Ectodermal cell (in vitro differentiated cells): ENCODE data around the gene LRRC1.

ENCODE experiments used
- H3K27ac ChIP-seq: 2 replicates; pipeline ENCODE4 v1.7.0; 2013; ENCODE audit warnings: mild to moderate bottlenecking, low read depth, low read length; ENCODE audit not compliant: insufficient read depth, poor library complexity, severe bottlenecking
- H3K27me3 ChIP-seq: 2 replicates; pipeline ENCODE4 v1.7.0; 2013; ENCODE audit warnings: mild to moderate bottlenecking, low read length; ENCODE audit not compliant: insufficient read depth, control insufficient read depth, poor library complexity, severe bottlenecking
- H3K36me3 ChIP-seq: one replicate; pipeline ENCODE4 v1.7.0; 2013; ENCODE audit warnings: low read length; ENCODE audit not compliant: control insufficient read depth, insufficient read depth
- H3K4me1 ChIP-seq: one replicate; pipeline ENCODE4 v1.7.0; 2013; ENCODE audit warnings: low read length; ENCODE audit not compliant: control insufficient read depth, insufficient read depth
- H3K4me3 ChIP-seq: 2 replicates; pipeline ENCODE4 v1.7.0; 2013; ENCODE audit warnings: low read depth, low read length, control low read depth; ENCODE audit not compliant: insufficient read depth
- H3K9me3 ChIP-seq: 2 replicates; pipeline ENCODE4 v1.7.0; 2013; ENCODE audit warnings: mild to moderate bottlenecking, low read length, moderate library complexity; ENCODE audit not compliant: control insufficient read depth
- WGBS, 2 experiments: methylation state at CpG; one replicate each; pipeline ENCODE4 v1.1.7; 2013; ENCODE audit warnings: missing lambda C conversion rate in 2 of 2; 5-methylcytosine and 5-hydroxymethylcytosine counted together

LRRC1 gene

DNA sequence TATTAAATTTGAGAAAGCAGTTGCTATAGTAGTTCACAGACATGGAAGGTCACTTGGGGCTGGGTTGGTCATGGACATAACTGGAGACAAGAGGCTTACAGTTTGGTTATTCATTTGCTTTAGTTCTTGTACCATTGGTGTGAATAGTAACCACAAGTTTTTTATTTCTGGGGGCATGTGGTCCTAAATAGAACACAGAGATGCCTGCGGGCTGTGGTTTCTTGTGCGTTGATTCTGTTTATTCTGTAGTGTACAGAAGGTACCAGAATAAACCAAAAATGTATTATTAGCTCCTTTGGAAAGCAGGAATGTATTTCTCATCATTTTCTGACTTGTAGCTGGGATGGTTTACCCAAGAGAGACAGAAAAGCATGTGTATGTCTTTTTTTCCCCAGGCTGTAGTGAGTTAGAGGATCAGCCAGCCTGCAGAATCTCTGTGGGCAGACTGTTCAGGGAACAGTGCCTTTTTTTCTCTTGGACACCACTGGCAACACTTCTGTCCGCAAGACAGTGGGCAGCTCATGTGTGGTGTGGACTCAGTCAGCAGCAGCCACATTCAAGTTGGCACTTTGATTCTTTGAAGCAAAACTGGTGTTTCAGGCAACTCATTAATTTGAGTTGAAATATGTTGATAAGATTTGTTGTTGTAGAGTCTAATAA is 122.1 kb downstream of the LRRC1 start:
- H3K9me3 ChIP-seq, result no peaks in the 10 kb centered on the region
- no peaks in the 10 kb centered on the region for H3K4me1 ChIP-seq
- H3K27me3 ChIP-seq, result no peaks in the 10 kb centered on the region
- no peak overlapping the region for H3K27ac ChIP-seq
- WGBS, 2 experiments, result 98 to 99% methylated on average over 3 of the region's 3 CpGs
- no peaks in the 10 kb centered on the region for H3K36me3 ChIP-seq
- H3K4me3 ChIP-seq, result no peak overlapping the region

GRCh38 chr6:53917464-53917842 is 122.6 kb downstream of the LRRC1 start:
- H3K27me3 ChIP-seq, result no peaks in the 10 kb centered on the region
- no peaks in the 10 kb centered on the region for H3K9me3 ChIP-seq
- no peaks in the 10 kb centered on the region for H3K36me3 ChIP-seq
- H3K4me1 ChIP-seq, result no peaks in the 10 kb centered on the region
- H3K4me3 ChIP-seq, result no peak overlapping the region
- no peak overlapping the region for H3K27ac ChIP-seq
- WGBS, 2 experiments, result 67 to 100% methylated on average over 1 of the region's 1 CpG

DNA sequence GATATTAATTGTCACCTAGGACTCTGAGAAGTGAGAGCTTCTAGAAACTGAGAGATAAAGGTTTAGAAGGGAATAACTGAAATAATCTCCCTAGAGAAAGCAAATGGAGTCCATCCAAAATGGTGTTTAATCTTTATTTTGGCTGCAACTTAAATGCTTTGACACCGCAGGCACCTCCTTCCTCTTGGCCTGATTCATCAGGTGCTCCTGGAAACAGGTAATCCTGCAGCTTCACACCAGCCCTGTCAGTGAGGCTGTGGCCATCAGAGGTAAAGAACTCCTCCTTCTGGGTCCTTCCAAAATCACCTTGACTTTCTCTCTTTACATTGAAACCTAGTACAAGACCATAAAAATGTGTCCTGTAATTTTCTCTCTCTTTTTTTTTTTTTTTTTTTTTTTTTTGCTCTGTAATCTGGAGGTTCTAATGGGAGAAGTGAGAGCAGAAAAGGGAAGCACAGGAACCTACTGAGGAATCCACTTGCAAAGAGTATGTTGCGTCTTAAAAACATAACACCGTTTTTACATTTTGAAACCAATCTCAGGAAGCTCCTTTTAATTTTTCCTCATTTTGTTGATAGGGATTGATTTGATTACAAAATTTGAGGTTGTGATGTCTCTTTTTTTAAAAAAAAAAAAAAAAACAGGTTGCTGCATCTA is 124.2 kb downstream of the LRRC1 start:
- Histone ChIP-seq H3K27me3 (no peaks in the 10 kb centered on the region), H3K4me3 (no peak overlapping the region), H3K27ac (no peak overlapping the region), H3K9me3 (no peaks in the 10 kb centered on the region), H3K4me1 (no peaks in the 10 kb centered on the region), H3K36me3 (no peaks in the 10 kb centered on the region)
- 96 to 99% methylated on average over 2 to 3 of the region's 3 CpGs for WGBS, 2 experiments

DNA sequence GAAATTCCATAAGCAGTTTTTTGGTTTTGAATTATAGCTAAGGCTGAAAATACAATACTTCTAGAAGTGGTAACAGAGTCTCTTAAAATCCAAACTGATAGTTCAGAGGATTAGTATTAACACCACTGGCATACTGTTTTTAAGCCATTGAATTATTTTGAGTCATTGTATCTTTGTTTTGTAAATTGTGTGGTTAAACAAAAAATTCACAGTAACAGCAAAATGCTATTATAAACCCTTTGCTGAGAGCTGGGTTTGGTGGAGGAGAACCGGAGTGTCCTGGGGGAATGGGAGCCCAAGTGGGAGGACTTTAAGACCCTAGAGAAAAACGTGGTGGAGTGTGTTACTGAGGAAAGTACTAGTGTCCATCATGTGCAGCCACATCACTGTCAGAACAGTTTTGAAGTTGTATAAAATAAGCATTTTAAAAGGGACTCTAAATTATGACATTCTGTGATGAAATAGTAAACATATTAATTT is 125.1 kb downstream of the LRRC1 start:
- 84 to 88% methylated on average over 2 of the region's 2 CpGs for WGBS, 2 experiments
- Histone ChIP-seq H3K27me3 (no peaks in the 10 kb centered on the region), H3K4me1 (no peaks in the 10 kb centered on the region), H3K27ac (no peak overlapping the region), H3K36me3 (no peaks in the 10 kb centered on the region), H3K4me3 (no peak overlapping the region), H3K9me3 (no peaks in the 10 kb centered on the region)

DNA sequence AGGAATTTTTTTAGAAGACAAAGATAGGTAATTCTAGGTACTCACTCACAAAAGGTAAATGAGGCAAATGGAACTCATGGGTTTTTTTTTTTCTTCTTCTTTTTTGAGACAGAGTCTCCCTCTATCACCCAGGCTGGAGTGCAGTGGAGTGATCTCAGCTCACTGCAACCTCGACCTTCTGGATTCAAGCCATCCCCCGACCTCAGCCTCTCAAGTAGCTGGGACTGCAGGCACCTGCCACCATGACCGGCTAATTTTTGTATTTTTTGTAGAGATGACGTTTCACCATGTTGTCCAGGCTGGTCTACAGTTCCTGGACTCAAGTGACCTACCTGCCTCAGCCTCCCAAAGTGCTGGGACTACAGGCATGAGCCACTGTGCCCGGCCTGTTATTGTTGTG is 126.1 kb downstream of the LRRC1 start:
- WGBS, 2 experiments, result 92 to 95% methylated on average over 5 of the region's 5 CpGs
- Histone ChIP-seq H3K27me3 (no peaks in the 10 kb centered on the region), H3K4me3 (no peak overlapping the region), H3K9me3 (no peaks in the 10 kb centered on the region), H3K27ac (no peak overlapping the region), H3K4me1 (no peaks in the 10 kb centered on the region), H3K36me3 (no peaks in the 10 kb centered on the region)

- Histone ChIP-seq H3K36me3 (no peaks in the 10 kb centered on the region), H3K27ac (no peak overlapping the region), H3K4me3 (no peak overlapping the region), H3K27me3 (no peaks in the 10 kb centered on the region), H3K9me3 (no peaks in the 10 kb centered on the region), H3K4me1 (no peaks in the 10 kb centered on the region)
- 87 to 91% methylated on average over 2 of the region's 2 CpGs for WGBS, 2 experiments
Observed at GRCh38 chr6:53921639-53922038, 126.8 kb downstream of the LRRC1 start.

GRCh38 chr6:53922539-53922981 is 127.8 kb downstream of the LRRC1 start:
- 62 to 69% methylated on average over 13 to 14 of the region's 14 CpGs for WGBS, 2 experiments
- no peaks in the 10 kb centered on the region for H3K4me1 ChIP-seq

GRCh38 chr6:53924277-53924676 is 129.5 kb downstream of the LRRC1 start:
- no peaks in the 10 kb centered on the region for H3K36me3 ChIP-seq
- no peaks in the 10 kb centered on the region for H3K9me3 ChIP-seq
- H3K4me1 ChIP-seq, result no peaks in the 10 kb centered on the region
- WGBS, 2 experiments, result 88 to 100% methylated on average over 2 of the region's 3 CpGs
- no peaks in the 10 kb centered on the region for H3K27me3 ChIP-seq
- no peak overlapping the region for H3K27ac ChIP-seq
- no peak overlapping the region for H3K4me3 ChIP-seq

More at GRCh38 chr6:53922539-53922981, 127.8 kb downstream of the LRRC1 start:
- H3K27me3 ChIP-seq, result no peaks in the 10 kb centered on the region
- no peaks in the 10 kb centered on the region for H3K9me3 ChIP-seq
- no peak overlapping the region for H3K4me3 ChIP-seq
- H3K27ac ChIP-seq, result no peak overlapping the region
- H3K36me3 ChIP-seq, result no peaks in the 10 kb centered on the region

- Histone ChIP-seq H3K36me3 (no peaks in the 10 kb centered on the region), H3K27me3 (no peaks in the 10 kb centered on the region), H3K4me1 (no peaks in the 10 kb centered on the region), H3K9me3 (no peaks in the 10 kb centered on the region), H3K4me3 (no peak overlapping the region), H3K27ac (no peak overlapping the region)
- WGBS, 2 experiments, result 96 to 98% methylated on average over 3 to 4 of the region's 7 CpGs
Observed at GRCh38 chr6:53924821-53925422, 130.1 kb downstream of the LRRC1 start.

DNA sequence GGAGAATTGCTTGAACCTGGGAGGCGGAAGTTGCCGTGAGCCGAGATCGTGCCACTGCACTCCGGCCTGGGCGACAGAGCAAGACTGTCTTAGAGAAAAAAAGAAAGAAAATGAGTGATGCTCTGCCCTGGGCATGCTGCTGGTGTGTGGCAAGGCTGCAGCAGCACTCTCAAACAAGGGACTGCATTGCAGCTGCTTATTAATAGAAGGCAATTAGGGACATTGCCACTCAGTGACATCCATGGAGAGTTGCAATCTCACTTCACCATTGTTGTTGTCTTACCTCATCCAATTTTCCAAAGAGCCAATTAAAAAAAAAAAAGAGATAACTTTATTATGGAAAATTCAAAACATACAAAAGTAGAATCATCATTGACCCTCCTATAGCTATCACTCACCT is 131.1 kb downstream of the LRRC1 start:
- Histone ChIP-seq H3K4me1 (no peaks in the 10 kb centered on the region), H3K27me3 (no peaks in the 10 kb centered on the region), H3K27ac (no peak overlapping the region), H3K36me3 (no peaks in the 10 kb centered on the region), H3K4me3 (no peak overlapping the region), H3K9me3 (no peaks in the 10 kb centered on the region)
- WGBS, 2 experiments, result 92 to 95% methylated on average over 6 of the region's 6 CpGs
